ENCODE measurements around the gene GOSR1.
"Not testable (repeated sequence)": the region's sequence is repeated elsewhere in the genome, so short reads cannot be mapped to it uniquely, and the experiment has no call there.

The GOSR1 gene

GRCh38 chr17:30549181-30549580, 72.0 kb downstream of the GOSR1 start:
- not testable (repeated sequence) for DNase-seq

DNA sequence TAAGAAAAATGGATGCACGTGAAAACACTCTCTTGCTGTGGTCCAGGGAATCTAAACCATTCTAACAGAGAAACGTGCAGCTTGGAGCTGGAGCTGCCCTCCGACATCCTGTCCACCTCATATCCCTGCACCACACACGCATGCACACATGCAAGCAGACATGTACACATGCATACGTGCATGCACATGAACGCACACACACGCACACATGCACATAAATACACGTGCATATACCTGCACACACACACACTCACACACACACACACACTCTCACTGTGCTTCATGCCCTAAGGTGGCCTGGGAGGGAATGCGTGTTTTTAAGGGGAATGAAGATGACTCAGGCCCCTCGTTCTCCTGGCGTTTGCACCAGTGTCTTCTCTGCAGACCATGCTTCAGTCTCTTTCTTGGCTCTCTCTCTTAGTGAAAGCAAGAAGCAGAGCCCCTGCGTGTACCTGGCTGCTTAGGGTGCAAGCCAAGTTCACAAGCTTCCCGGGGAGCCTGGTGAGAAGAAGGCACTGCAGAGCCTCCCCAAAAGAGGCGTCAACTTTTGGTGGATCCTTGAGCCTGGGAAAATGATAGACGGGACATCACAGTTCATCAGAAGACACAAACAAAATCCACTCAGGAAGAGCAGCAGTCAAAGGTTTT, 72.8 kb downstream of the GOSR1 start:
- DNase-seq = no peak

DNA sequence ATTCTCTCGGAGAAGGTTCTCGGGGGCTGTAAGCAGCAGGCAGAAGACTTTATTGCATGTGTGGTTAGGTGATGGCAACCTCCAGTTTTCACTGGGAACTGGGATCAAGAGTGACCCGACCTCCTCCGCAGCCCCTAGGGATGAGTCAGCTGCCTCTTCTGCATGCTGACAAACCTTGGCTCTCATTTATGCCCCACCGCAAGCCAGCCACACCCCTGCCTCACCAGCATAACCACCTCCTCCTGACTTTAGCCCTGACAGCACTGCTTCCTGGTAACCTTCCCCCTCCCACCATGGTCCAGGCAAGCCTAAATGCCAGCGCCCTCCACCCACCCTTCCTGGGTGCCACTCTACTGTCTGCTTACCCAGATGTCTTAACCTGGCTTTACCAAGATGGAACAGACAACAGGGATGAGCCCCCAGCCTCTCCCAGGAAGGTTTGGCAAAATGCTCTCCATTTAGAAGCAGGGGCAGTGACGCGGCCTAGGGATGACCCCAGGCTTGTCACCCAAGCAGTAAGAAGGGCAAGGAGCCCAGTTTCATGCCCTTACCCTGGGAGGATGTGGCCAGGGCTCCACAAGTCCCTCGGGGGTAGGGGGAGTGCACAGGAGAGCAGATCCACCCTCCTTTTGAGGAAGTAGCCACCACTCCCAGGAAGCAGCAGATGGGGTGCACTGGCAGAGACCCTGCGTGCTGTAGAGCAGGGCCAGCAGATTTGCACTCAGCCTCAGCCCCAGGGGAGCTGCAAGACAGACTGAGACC, 73.5 kb downstream of the GOSR1 start:
- DNase-seq = no peak

- DNase-seq = not testable (repeated sequence)
Observed at GRCh38 chr17:30551274-30551995, 74.2 kb downstream of the GOSR1 start.

- DNase-seq = no peak
Observed at GRCh38 chr17:30551996-30552339, 74.8 kb downstream of the GOSR1 start.

- no peak for DNase-seq
Observed at GRCh38 chr17:30552994-30553566, 75.9 kb downstream of the GOSR1 start.

DNA sequence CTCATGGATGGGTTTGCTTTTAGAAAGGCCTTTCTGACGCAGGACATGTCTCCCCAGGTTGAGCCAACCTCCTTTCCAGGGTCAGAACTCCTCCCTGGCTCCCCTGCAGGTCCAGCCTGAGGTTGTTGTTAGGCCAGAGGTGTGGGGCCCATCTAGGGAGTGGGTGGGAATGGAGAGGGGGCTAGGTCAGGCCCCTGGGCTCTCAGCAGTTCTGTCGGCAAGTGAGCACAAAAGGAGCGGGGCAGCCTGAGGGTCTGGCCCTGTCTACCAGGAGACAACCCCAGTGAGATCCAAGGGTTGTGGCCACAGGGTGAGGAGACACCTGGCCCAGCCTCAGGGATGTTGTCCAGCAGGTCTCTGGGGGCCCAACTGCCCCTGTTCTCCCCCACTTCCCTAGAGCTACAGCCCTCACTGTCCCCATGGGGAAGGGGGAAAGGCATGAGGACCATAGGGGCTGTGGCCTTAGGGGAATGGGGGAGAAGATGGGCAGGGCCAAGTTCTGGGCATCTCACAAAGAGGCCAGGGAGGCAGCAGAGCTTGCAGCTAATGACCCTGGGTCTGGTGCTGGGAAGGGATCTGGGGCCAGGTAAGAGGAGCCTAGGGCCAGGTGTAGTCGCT, 76.7 kb downstream of the GOSR1 start:
- DNase-seq = not testable (repeated sequence)

- DNase-seq = no peak
Observed at GRCh38 chr17:30554839-30555751, 77.9 kb downstream of the GOSR1 start.

DNA sequence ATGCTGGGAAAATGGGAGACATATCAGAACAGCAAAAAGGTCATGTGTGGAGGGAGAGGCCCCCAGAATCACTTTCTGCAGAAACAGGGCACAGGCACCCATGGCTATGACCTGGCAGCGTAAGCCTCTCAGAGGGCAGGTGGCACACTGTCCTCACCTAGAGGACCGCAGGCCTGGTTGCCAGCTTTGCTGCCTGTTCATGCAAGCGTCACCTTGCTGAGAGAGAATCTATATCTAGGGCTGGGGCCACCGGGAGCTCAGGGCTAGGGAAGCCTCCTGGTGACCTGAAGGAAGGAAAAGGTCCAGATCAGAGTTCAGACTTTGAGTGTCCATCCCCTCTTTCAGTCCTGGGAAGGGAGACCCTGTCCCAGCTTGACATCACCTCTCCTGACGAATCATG, 78.7 kb downstream of the GOSR1 start:
- DNase-seq = no peak

- no peak for DNase-seq
Observed at GRCh38 chr17:30556374-30557332, 79.4 kb downstream of the GOSR1 start.

DNA sequence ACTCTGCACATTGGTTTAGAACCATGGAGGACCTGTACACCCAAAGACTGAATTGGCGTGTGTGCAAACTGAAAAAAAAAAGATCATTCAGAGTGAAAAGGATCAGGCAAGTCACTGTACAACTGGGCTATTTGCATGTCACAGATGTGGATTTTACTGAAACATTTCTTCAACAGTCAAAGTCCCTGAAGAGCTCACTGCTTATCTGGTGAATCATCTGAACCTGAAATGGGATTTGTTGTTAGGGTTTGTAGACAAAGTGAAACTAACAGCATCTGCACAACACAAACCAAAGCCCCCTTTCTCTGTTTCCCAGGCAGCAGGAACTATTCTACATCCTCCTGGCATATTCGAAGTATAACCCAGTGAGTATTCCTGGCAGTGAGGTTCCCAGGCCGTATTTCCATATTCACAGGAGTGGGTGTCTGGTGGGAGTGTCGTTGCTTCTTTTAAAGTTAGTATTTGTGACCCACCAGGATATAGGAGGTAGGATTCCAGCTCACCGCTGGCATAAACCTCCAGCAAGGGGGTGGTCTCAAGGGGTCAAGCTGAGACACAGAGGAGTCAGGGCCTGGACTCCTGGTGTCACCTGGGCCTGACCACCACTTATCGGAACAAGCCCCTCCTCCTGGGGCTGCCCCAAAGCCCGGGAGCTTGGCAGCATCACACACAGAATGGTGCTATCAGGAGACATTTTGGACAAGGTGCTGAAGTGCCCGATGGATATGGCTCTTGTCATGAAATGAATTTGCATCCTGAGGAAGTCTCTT, 80.9 kb downstream of the GOSR1 start:
- DNase-seq = no peak

DNA sequence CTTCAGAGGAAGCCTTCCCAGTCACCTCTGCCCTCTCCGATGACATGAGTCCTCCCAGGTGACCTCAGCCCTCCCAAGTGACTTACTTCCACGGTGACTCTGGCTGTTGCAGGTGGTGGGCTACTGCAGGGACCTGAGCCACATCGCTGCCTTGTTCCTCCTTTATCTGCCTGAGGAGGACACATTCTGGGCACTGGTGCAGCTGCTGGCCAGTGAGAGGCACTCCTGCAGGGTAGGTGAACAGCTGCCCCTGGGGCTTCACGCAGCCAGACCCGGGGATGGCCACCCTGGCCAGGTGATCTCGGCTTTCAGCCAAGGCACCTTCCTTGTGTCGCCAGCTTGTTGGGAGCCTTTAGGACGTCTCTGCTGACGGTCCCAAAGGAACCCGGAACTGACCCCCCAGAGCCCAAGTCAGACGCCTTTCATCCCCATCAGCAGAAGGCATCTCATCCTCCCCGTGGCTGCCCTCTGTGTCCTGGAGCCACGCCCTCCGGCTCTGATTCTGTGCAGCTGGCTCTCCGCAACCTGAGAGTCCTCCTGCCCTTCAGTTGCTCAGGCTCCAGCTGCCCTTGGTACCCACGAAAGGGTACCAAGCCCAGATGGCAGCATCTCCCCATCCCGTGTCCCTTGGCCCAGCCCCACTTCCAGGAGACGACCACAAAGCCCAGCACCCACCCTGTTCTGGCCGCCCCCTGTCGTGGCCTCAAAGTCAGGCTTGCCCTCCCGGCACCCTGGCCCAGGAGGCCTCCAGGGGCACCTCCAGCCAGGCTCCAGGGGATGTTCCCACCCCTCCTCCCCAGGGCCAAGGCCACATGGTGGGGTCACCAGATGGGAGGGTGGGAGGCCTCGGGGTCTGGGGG, 81.7 kb downstream of the GOSR1 start:
- DNase-seq = no peak

- no peak for DNase-seq
Observed at GRCh38 chr17:30559656-30560055, 82.4 kb downstream of the GOSR1 start.

DNA sequence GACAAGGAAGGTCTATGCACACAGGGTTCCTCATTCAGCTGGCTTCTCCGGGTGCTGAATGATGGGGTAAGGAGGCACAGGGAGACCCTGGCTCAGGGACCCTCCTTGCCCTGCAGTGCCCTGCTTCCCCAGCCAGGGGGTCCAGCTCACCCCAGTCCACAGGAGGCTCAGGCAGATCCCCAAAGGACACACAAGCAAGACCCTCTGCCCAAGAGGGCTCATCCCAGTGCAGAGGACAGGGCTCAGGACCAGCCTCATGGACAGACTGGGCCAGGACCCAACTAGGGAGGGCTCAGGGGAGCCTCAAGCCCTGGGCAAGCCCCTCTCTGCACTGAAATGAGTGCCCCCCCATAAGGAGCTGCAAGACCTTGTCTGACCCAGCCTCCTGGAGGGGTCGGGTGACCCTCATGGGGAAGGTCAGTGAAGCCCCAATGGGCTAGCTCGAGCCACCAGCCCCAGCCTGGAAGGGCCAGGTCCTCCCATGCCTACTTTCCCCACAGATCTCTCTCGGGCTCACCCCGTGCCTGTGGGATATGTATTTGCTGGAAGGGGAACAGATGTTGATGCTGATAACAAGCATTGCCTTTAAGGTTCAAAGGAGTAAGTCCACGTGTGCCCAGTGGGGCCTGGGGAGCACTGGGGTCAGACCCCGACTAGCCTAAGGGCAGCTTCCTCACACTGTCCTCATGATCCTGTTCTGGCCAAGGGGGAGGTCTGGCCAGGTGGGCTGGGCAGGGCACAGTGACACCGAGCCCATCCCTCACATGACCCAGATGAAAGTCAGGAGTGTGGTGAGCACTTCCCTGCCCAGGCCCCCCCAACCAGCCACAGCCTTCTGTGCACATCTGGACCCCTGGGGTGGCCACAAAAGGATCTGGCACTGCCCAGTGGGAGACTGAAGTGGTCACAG, 83.2 kb downstream of the GOSR1 start:
- not testable (repeated sequence) for DNase-seq

- not testable (repeated sequence) for DNase-seq
Observed at GRCh38 chr17:30561766-30562165, 84.6 kb downstream of the GOSR1 start.

DNA sequence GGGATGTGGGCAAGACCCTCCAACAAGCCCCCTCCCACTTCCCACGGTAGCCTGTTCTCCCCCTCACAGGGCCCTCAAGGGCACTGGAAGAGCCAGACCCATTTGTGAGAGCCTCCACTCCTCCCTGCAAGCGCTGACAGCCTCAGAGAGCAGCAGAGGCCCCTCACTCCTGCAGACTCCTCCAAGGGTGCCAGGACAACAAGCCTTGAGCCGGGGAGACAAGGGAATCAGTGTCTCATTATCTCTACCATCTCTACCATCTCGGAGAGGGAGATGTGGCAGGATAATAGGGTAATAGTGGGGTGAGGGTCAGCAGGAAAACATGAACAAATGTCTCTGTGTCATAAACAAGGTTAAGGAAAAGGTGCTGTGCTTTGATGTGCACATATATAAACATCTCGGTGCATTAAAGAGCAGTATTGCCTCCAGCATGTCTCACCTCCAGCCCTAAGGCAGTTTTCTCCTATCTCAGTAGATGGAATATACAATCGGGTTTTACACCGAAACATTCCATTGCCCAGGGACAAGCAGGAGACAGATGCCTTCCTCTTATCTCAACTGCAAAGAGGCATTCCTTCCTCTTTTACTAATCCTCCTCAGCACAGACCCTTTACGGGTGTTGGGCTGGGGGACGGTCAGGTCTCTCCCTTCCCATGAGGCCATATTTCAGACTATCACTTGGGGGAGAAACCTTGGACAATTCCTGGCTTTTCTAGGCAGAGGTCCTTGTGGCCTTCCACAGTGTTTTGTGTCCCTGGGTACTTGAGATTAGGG, 86.1 kb downstream of the GOSR1 start:
- not testable (repeated sequence) for DNase-seq

DNA sequence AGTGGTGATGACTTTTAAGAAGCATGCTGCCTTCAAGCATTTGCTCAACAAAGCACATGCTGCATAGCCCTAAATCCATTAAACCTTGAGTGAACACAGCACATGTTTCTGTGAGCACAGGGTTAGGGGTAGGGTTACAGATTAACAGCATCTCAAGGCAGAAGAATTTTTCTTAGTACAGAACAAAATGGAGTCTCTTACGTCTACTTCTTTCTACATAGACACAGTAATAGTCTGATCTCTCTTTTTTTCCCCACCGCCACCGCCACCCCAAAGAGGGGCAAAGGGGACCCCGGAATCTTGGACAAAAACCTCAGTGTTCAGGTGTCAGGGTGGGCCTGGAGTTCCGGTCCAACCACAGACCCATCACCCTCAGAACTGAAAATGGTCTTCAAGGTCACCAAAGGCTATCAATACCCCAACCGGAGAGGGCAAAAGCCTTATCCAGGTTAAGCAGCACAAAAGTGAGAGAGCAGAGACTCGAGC, 86.7 kb downstream of the GOSR1 start:
- not testable (repeated sequence) for DNase-seq
